Measurements from ENCODE around the gene SRP72.

DNA sequence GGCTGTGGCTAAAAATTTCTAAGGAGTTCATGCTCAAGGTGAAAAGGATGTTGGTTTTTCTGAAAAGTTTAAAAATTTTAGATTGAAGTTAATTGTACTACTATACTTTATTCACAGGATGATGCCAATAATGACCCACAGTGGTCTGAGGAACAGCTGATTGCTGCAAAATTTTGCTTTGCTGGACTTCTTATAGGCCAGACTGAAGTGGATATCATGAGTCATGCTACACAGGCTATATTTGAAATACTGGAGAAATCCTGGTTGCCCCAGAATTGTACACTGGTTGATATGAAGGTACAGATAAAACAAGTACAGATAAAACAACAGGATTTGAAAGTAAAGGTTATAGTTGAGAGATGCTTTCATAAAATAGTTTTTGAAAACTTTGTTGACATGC, 19.1 kb upstream of the SRP72 start:
- TF ChIP-seq, protein P1, sequence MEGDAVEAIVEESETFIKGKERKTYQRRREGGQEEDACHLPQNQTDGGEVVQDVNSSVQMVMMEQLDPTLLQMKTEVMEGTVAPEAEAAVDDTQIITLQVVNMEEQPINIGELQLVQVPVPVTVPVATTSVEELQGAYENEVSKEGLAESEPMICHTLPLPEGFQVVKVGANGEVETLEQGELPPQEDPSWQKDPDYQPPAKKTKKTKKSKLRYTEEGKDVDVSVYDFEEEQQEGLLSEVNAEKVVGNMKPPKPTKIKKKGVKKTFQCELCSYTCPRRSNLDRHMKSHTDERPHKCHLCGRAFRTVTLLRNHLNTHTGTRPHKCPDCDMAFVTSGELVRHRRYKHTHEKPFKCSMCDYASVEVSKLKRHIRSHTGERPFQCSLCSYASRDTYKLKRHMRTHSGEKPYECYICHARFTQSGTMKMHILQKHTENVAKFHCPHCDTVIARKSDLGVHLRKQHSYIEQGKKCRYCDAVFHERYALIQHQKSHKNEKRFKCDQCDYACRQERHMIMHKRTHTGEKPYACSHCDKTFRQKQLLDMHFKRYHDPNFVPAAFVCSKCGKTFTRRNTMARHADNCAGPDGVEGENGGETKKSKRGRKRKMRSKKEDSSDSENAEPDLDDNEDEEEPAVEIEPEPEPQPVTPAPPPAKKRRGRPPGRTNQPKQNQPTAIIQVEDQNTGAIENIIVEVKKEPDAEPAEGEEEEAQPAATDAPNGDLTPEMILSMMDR (IDR thresholded peaks at IDR 0.05), result no peak
- TF ChIP-seq POLR2A (IDR thresholded peaks at IDR 0.05), result no peak

All from right lobe of liver (tissue), 4 donors.